ENCODE measurements around the gene IL9R.

GRCh38 chrX:156004740-156005139, 7.2 kb downstream of the IL9R start:
- no peak for TF ChIP-seq CTCF (IDR thresholded peaks at IDR 0.05; ENCODE audit: low read depth, low read length)
- TF ChIP-seq EZH2phosphoT487 (IDR thresholded peaks at IDR 0.05; ENCODE audit: low read depth) = no peak

All from OCI-LY3 (cell line).